ENCODE data around the gene NEURL3.
"Not testable (repeated sequence)": the region's sequence is repeated elsewhere in the genome, so short reads cannot be mapped to it uniquely, and the experiment has no call there.

Gene NEURL3

GRCh38 chr2:96485350-96485749 lies 19.8 kb downstream of the NEURL3 start:
- DNase-seq (ENCODE audit: low read depth in 2 of 2): no peak

DNA sequence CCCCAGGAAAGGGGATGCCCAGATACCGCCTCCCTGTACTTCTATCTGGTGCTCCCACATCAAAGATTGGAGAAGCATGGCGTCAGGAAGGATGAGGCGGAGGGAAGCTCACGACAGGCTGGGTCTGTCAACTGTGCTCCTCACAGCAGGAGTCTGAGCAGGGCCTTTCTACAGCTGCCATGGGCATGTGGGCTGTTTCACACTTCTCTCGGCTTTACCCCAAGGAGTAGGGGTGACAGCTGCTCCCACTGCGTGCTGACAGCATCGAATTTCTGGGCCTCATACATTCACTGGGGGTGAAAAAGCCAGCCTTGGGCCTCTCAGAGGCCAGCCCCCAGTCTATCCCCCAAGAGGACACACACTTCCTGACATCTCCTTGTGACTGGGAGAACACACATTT lies 21.1 kb downstream of the NEURL3 start:
- DNase-seq (ENCODE audit: low read depth in 2 of 2): no peak

- no peak for DNase-seq (ENCODE audit: low read depth in 2 of 2)
Observed at GRCh38 chr2:96477458-96477857, 27.7 kb downstream of the NEURL3 start.

DNA sequence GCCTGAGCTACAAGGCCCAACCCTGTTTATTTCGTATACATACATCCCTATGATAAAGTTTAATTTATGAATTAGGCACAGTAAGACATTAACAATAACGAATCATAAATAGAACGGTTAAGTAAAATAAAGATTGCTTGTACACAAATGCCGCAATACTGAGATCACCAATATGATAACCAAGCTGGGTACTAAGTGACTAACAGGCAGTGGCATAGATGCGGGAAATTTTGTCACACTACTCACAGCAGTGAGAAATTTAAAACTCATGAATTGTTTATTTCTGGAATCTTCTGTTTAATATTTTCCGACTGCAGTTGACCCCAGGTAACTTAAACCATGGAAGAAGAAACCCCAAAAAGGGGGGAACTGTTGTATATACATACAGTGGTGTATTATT lies 33.4 kb downstream of the NEURL3 start:
- DNase-seq (ENCODE audit: low read depth in 2 of 2): no peak

- DNase-seq (ENCODE audit: low read depth in 2 of 2): peak; percentile 8 to 16
Observed at GRCh38 chr2:96470636-96471035, 34.5 kb downstream of the NEURL3 start.

GRCh38 chr2:96470109-96470508 lies 35.0 kb downstream of the NEURL3 start:
- no peak for DNase-seq (ENCODE audit: low read depth in 2 of 2)

DNA sequence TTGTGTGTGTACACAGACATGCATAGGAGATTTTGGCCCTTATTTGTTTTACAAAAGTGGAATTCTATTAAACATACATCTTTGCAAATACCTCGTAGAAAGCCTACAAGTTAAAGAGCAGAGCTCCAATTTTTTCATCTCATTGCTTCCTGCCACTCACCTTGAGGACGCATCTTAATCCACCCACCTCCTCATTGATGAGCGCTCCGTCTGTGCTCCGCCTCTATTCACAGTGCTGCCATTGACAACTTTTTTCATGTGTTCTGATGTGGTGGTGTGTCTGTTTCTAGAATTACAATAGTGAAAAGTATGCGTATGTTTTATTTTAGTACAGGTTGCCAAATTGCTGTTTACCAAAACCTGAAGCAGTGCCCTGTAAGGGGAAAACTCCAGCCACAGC lies 36.3 kb downstream of the NEURL3 start:
- no peak for DNase-seq (ENCODE audit: low read depth in 2 of 2)

DNA sequence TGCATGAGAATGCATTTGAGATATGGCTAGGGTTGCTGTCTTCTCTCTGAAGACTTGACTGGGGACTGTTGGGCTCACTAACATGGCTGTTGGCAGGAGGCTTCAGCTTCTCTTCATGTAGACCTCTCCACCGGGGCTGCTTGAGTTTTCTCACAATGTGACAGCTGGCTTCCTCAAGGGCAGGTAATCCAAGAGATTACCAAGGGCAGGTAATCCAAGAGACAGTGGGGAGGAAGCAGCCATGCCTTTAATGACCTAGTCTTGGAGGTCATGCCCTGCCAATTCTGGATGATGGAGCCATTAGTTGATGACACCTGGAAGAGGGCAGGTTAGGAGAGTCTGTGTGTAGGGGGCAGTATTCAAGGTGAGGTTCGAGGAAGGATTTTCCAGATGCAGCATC lies 40.5 kb downstream of the NEURL3 start:
- DNase-seq (ENCODE audit: low read depth in 2 of 2): no peak

GRCh38 chr2:96464061-96464460 lies 41.1 kb downstream of the NEURL3 start:
- no peak for DNase-seq (ENCODE audit: low read depth in 2 of 2)

- no peak for DNase-seq (ENCODE audit: low read depth in 2 of 2)
Observed at GRCh38 chr2:96463119-96463518, 42.0 kb downstream of the NEURL3 start.

DNA sequence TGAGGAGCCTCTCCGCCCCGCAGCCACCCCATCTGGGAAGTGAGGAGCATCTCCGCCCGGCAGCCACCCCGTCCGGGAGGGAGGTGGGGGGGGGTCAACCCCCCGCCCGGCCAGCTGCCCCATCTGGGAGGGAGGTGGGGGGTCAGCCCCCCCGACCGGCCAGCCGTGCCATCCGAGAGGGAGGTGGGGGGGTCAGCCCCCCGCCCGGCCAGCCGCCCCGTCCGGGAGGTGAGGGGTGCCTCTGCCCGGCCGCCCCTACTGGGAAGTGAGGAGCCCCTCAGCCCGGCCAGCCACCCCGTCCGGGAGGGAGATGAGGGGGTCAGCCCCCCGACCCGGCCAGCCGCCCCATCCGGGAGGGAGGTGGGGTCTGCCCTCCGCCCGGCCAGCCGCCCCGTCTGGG lies 43.5 kb downstream of the NEURL3 start:
- DNase-seq (ENCODE audit: low read depth in 2 of 2): not testable (repeated sequence)

GRCh38 chr2:96452053-96452452 lies 53.1 kb downstream of the NEURL3 start:
- no peak for DNase-seq (ENCODE audit: low read depth in 2 of 2)

DNA sequence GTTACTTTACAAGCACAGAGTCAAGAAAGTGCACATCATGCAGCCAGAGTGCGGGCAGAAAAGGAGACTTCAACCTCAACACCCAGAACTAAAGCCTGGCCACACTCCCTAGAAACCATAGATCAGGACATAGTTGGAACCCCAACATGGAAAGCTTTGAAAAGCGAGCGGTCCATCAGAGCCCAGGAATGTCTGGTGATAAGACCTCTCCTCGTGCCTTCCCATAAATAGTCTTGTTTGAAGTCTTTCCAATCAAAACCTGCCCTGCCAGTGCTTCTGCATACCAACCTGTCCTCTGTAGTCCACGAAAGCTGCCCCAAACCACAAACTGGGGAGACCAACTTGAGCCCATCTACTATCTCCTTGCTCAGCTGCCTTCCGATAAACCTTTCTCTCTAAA lies 55.5 kb downstream of the NEURL3 start:
- DNase-seq (ENCODE audit: low read depth in 2 of 2): no peak

GRCh38 chr2:96449174-96449573 lies 56.0 kb downstream of the NEURL3 start:
- DNase-seq (ENCODE audit: low read depth in 2 of 2): no peak

GRCh38 chr2:96447726-96448125 lies 57.4 kb downstream of the NEURL3 start:
- DNase-seq (ENCODE audit: low read depth in 2 of 2): no peak
